HG03575 (cell line): ENCODE results near the gene PPP1R14C.
"Not testable (repeated sequence)": the region's sequence is repeated elsewhere in the genome, so short reads cannot be mapped to it uniquely, and the experiment has no call there.

ENCODE experiments used
- ATAC-seq: cut with Tn5 transposase; IDR thresholded peaks from one replicate; pipeline ENCODE4 v1.9.1; 2021; ENCODE audit not compliant: unreplicated experiment, insufficient number of reproducible peaks, low FRiP score; ENCODE audit errors: extremely low read depth

PPP1R14C gene

DNA sequence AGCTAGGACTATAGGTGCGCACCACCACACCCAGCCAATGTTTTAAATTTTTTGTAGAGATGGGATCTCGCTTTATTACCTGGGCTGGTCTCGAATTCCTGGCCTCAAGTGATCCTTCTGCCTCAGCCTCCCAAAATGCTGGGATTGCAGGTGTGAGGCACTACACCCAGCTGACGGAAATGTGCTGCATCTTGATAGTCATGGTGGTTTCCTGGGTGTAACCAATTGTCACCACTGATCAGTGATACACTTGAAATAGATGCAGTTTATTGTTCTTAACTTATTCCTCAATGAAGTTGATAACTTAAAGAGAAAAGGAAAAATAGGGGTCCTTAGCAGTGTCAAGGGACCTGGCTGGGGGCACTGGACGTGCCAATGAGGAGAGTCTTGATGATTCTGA is 92.4 kb downstream of the PPP1R14C start:
- ATAC-seq, result no peak

DNA sequence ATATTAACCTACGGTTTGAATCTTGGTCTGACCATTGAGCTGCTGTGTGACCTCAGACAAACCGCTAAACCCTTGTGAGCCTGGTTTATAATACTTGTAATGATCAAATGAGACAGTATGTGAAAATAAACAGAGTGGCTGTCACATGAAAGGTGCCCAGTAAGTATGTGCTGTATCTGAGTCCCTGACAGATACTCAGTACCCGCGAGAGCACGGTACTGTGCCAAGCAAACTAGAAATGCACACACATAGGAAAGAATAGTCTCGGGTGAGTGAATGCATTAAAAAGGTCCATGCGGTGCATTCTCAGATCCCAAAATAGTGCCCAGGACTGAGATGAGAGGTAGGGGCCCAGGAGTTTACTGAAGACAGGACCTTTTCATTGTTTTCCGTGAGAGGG is 93.3 kb downstream of the PPP1R14C start:
- ATAC-seq, result no peak

DNA sequence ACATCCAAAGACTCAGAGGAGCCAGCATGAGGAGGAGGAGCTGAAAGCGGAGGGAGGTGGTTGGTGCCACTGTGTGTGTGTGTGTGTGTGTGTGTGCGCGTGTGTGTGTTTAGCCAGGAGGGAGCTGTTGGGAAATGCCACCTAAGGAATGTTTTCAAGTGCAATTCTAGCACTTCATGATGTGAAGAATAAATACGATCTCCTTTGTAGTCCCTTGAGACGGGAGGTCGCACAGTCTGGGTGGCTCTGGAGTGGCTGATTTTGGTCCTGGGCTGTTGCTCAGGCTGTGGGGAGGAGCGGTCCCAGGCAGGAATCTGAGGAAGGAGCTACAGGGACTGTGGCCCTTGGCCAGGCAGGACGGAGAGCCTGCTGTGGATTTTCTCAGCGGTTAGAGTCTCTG is 93.7 kb downstream of the PPP1R14C start:
- ATAC-seq, result no peak

DNA sequence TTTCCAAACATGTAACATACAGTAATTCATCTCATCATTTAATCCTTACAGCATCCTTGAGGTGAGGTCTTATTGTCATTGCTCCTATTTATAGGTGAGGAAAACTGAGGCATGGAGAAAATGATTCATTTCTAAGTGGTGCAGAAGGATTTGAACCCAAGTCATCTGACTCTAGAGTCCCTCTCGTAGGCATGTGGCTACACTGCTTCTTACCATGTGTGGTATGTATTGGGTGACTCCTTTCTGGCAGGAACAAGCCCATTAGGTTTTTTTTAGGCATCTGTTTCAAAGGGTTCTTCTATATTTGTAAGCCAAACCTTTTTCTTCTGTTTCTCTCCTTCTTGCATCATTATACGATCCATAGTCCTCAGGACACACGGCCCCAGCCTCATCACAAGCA is 94.8 kb downstream of the PPP1R14C start:
- ATAC-seq, result no peak

DNA sequence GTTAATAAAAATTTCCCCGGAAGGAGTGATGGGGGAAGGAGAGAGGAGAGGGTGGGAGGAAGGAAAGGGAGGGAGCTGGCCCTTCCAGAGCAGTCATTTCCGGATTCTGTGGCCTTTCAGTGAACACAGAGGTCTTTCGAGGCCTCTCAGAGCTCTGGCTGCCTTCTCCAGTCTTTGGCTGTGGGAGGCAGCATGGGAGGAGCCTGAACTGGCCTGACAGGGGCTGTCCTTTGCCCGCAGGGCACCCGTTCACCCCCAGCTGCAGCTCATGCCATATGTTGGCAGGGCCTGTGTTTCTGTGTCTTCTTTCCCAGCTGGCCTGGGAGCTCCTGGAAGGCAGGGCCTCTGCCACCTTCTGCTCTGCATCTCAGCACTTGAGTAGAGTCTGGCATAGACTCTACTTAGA is 95.5 kb downstream of the PPP1R14C start:
- no peak for ATAC-seq

DNA sequence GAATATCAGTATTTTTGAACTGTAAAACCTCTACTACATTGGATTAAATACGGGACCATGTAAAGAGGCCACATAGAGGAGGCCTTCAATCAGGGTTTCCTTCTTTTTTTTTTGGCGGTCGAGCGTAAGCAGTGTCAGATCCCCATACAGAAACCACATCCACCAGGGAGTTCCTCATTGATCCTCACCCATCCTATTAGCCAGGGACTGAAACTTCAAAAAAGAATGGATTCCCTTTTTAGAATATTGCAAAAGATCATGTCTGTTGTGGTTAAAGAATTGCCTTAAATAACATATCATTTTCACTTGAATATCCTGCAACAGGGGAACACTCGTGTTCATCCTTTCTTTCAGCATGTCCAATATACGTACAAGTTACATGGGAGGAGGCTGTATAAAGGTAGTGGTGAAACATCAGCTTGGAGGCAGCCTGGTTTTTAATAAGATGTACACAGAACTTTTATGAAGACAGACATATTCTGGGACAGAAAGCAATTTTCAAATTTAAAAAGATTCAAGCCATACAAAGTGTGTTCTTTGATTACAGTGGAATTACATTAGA is 96.1 kb downstream of the PPP1R14C start:
- ATAC-seq, result no peak

DNA sequence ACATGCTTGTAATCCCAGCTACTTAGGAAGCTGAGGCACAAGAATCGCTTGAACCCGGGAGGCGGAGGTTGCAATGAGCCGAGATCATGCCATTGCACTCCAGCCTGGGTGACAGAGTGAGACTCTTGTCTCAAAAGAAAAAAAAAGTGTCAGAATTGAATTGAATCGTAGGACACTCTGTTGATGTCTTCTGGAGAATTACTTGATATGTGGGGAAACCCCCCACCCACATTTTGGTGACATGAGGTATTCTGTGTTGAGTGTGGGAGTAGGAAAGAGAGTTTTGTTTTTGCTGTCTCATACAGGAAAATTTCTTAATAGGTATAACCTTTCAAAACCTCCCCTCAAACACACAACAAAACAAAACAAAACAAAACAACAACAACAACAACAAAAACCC is 98.9 kb downstream of the PPP1R14C start:
- ATAC-seq, result not testable (repeated sequence)

DNA sequence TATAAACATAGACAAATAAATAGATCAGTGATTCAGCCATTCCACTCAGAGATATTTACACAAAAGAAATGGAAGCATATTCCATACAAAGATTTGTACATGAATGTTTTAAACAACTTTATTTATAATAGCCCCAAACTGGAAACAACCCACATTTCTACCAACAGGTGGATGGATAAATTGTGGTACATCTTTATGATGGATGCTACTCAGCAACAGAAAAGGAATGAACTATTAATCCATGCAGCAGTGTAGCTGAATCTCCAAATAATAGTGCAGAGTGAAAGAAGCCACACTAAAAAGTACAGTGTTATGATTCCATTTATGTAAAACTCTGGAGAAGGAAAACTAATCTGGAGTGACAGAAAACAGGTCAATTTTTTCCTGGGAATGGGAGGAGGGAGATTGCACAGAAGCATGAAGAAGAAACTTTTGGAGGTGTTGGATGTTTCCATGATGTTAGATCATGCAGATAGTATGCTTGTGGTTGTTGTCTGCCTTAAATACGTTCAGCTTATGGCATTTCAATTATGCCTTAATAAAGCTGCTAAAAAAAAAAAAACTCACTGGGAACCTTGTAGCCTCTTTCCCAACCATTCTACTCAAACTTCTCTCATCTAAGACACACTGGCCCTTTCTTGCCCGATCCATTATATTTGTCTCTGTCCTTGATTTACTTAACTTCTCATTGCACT is 100.9 kb downstream of the PPP1R14C start:
- ATAC-seq, result no peak

DNA sequence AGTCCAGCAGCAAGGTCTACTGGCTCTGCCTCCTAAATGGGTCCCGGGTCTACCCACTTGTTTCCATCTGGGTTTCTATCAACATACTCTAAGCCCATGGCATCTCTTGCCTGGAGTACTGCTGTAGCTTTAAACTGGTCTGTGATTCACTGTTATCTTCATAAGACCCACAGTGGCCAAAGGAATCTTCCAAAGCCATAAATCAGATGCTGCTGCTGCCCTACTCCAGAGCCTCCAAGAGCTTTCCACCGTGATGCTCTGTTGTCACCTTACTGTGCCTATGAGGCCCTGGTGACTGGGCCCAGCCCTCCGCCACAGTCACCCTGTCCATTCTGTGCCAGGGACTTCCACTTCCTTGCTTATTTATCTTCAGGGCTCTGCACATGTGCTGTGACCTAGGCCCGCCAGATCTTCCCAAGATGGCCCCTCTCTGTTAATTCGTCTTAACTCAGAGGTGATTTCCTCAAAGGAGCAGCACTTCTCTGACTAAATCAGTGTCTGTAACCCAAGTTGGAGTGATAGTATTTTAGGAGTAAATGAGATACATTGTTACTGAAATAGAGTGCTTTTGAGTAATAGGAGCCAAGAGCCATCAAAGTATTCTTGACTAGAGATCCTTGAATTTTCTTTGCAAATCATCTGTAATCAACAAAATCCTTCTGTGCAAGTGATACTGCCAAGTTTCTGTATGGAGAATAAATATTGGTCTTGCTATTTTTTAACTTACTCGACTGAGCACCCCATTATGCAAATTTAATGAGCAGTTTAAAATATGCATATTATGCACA is 102.5 kb downstream of the PPP1R14C start:
- ATAC-seq, result no peak

DNA sequence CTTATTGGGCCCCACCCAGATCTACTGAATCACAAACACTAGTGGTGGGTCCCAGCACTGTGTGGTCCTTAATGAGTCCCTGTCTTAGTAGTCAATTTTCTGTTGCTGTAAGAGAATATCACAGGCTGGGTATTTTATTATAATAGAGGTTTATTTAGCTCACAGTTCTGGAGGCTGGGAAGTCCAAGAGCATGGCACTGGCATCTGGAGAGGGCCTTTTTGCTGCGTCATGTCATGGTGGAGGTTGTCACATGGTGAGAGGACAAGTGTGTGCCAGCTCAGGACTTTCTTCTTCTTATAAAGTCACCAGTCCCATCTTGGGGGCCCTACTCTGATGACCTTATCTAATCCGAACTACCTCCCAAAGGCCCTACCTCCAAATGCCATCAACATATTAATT is 105.0 kb downstream of the PPP1R14C start:
- ATAC-seq, result no peak

DNA sequence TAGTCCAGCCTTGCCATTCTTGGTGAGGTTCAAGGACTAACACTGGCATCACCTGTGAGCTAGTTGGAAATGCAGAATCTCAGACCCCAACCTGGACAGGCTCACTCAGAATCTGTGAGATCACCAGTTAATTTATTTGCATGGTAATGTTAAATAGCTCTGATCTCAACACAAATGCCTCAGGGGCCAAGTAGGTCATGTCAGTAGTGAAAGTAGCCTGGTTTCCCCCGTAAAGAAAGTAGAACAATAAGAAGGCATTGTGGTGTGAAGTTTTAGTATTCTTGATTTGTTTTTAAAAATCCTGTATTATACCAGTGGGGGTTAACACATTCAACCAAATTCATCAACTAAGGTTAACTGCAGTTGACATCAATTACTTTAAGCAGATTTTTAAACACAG is 105.5 kb downstream of the PPP1R14C start:
- no peak for ATAC-seq

DNA sequence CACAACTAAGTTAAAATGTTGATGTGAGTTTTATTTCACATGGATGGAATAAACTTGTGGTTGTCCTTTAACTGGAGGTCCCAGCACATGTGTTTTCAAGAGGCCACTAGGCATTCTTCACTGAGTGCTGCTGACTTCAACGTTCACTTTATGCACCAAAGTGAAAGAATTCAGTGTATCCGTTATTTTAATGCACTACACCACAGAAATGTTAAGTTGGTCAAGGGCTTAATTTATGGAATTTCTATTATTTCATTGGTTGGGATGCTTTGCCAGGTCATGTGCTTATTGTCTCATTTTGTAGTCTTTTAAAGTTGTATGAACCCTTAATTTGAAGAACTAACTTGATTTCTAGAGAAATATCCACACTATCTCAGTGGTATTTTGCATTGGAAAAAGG is 106.4 kb downstream of the PPP1R14C start:
- no peak for ATAC-seq

DNA sequence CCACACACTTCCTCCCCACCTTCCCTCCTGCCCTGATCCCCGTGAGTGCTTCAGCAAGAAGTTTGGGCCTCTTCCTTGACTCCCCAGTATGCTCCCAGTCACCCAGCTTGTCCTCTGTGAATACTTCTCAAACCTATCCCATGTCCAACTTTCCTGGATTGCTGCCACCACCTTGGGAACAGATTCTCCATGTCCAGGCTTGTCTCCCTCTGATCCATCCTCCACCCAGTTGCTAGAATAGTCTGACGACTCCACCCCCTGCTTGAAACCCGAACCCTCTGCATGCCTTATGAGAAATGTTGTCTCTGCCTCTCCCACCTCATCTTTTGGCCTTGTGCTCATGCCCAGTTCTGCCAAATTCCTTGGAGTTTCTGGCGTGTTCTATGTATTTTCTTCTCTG is 108.0 kb downstream of the PPP1R14C start:
- ATAC-seq, result no peak

DNA sequence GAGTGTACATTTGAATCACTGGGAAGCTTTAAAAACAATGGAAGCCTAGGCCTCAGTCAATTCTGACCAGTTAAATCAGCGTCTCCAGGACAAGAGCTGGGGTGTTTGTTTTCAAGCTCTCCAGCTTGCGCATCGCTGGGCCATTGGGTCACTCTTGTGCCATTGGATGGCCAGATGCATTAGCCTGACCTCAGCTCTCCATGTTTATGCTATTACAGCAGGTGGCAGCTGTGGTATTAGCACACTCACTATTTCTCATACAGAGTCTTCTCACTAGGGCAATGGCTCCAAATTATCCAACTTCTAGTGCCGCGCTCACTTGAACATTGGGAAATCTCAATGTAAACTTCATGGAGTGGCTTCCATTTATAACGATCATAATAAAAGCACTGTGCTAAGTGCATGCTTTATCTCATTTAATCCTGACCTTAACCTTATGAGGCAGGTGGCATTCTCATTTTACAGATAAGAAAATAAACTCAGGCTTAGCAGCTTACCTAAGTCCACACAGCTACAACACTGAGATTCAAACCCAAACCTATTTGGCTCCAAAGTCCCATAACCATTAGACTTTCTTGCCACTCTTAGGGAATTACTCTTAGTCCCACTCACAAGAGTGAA is 108.8 kb downstream of the PPP1R14C start:
- ATAC-seq, result no peak

DNA sequence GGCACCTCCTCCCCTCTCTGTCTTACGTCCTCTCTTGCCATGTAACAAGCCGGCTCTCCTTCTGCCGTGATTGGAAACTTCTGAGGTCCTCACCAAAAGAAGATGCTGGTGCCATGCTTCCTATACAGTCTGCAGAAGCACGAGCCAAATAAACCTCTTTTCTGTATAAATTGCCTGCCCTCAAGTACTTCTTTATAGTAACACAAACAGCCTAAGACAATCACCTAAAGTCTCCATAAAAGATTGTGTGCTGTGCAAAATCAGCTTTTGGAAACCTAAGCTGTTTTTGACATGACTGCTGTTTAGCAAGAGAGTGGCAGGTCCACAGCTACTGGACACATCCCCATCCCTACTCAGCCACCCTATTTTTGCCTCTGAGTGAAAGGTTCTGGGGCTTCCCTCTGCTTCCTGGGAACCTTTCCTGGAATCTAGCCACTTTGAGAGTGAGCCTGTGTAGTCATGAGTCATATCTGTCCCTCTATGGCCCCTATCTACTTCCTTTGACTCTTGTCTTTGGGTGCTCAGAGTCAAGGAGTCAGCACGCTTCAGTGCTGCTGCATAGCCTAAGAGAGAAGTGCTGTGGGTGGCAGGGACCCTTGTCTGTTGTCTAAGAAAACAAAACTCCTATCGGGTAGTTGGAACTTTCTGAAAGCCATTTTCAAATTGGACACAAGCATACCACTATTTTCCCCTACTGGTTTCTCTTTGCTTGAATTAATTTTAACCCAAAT is 110.0 kb downstream of the PPP1R14C start:
- ATAC-seq, result no peak

DNA sequence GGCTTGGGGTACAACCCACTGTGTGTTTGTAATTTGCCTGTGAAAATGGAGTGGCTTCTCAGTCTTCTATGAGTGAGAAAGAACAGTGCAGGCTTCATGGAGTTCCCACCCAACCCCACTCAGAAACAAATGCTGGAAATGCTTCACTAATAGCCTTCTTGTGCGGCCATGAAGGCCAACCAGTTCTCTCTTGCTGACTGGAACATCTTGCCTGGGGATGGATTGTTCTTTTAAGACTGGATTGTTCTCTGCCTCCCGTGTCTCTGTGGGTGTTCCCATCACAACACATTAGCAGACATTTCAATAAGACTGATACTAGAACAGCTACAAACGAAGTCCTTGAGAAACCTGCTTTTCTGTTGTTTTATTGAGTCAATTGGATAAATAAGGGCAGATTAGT is 110.6 kb downstream of the PPP1R14C start:
- no peak for ATAC-seq

DNA sequence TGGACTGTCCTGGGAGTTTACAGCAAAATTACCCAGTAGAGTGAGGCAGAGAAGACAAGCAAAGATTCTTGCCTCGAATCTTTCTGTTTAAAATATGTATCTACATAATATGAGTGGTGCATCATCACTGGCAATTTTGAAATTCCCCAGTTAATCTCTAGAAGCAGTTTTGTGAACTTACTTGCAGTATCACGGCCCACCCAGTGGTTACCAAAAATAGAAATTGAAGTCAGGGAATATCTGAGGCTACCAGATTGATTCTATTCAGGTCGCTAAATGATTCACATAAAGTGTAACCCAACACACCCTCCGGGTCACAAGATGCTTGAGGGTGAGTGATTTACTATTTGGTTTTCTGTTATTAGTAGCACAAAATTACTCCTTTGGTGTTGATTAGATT is 111.9 kb downstream of the PPP1R14C start:
- ATAC-seq, result no peak

DNA sequence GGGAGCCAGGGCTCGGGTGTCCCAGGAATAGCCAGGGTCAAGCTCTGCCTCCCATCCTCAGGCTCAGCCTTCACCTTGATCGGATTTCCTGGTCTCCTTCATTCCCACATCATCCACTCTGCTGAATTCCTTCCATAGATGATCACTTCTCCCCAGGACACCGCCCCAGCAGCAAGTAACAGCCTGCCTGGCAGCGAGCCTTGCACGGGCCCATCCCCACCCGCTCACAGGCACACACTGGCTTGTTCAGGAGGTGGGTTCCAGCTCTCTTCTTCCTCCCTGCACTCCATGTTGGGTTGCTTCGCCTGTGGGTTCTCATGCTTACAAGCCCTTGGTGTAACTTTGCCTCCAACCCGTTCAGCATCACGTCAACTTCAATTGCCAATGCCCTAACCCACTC is 113.0 kb downstream of the PPP1R14C start:
- ATAC-seq, result no peak

DNA sequence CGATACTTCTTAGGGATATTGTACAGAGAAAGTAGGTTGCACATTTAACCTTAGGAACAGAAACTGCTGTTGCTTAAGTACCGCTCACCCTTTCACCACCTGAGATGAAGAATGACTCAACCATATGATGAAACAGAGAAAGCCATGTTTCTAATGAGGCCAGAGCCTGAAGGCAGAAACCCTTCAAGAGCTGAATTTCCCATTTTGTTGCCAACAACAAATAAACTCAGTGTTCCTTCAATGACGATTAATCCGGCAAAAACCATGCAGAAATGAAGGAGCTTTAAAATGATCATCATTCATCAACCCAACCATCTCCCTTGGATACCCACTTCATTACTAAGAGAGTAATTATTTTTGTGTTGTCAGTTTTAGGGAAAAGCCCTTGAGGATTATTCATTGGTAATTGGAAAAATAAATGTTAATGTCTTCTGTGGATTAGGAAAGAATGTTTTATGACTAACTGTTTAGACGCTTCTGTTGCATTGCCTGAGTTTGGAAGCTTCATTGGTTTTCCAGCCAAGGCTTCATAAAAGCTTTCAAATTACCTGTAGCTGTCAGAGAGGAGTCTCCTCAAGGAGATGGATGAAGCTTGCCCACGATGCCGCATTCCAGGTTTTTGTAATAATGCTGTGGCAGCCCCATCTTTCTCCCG is 113.9 kb downstream of the PPP1R14C start:
- ATAC-seq, result no peak
